CD4-positive, alpha-beta T cell (primary cell): ENCODE measurements around the gene FMN1. TPM values are rescaled to one million over a fixed set of nuclear protein-coding genes. Genes with fewer than 3 reads are reported as not detected.

Experiments used
- ATAC-seq: fragments of 200-7000 bp; cut with Tn5 transposase; one replicate; pipeline ENCODE4 v1.10.0; 2022; ENCODE audit warnings: mild to moderate bottlenecking; ENCODE audit not compliant: poor library complexity
- CTCF ChIA-PET: fragments of 350-600 bp; sonication (Branson Sonifier 250); formaldehyde crosslinking; loops from one replicate; lab custom pipeline; 2021; ENCODE audit warnings: antibody characterized with exemption, inconsistent platforms; lab: Charles Lee
- POLR2A ChIA-PET: fragments of 350-600 bp; sonication (Branson Sonifier 250); formaldehyde crosslinking; loops from one replicate; lab custom pipeline; 2021; ENCODE audit warnings: antibody characterized with exemption, inconsistent platforms; lab: Charles Lee
- DNase-seq, 14 experiments: peaks; one replicate each; pipeline ENCODE4 v3.0.0-alpha.2; 2013 to 2020; ENCODE audit warnings: mixed read lengths in 2 of 14
- H3K27ac ChIP-seq, 2 donors: one replicate each; pipeline versions ENCODE4 v1.5.1 to v1.7.0; 2013; ENCODE audit warnings: low read length in 2 of 2, low read depth in 1 of 2, mild to moderate bottlenecking in 1 of 2
- H3K27me3 ChIP-seq, 2 experiments: 1 replicate in 1 of 2; 2 replicates in 1 of 2; pipeline versions ENCODE4 v1.6.1 to v1.7.0; 2013; ENCODE audit warnings: low read length in 2 of 2, control low read depth in 1 of 2, mild to moderate bottlenecking in 1 of 2, moderate library complexity in 1 of 2; ENCODE audit not compliant: insufficient read depth in 2 of 2, control insufficient read depth in 1 of 2
- H3K36me3 ChIP-seq: one replicate; pipeline ENCODE4 v1.6.1; 2013; ENCODE audit warnings: low read length, control low read depth; ENCODE audit not compliant: insufficient read depth
- H3K4me1 ChIP-seq: one replicate; pipeline ENCODE4 v1.6.1; 2013; ENCODE audit warnings: low read length, control low read depth; ENCODE audit not compliant: insufficient read depth
- H3K4me3 ChIP-seq: one replicate; pipeline ENCODE4 v1.5.1; 2013; ENCODE audit warnings: mild to moderate bottlenecking, low read length, moderate library complexity
- H3K9me3 ChIP-seq, 2 experiments: 1 replicate in 1 of 2; 2 replicates in 1 of 2; pipeline versions ENCODE4 v1.6.1 to v1.7.0; 2013; ENCODE audit warnings: low read length in 2 of 2, mild to moderate bottlenecking in 2 of 2, control low read depth in 1 of 2, moderate library complexity in 1 of 2; ENCODE audit not compliant: control insufficient read depth in 1 of 2, insufficient read depth in 1 of 2
- H3K27ac Mint-ChIP-seq: one replicate; pipeline ENCODE4 v1.8.0; 2020; ENCODE audit warnings: mixed read lengths
- H3K27me3 Mint-ChIP-seq: one replicate; pipeline ENCODE4 v1.8.0; 2021; ENCODE audit warnings: mixed read lengths
- H3K36me3 Mint-ChIP-seq: one replicate; pipeline ENCODE4 v1.8.0; 2021; ENCODE audit warnings: low read depth, mixed read lengths
- H3K4me1 Mint-ChIP-seq: one replicate; pipeline ENCODE4 v1.8.0; 2021; ENCODE audit warnings: low read depth, mixed read lengths
- H3K4me3 Mint-ChIP-seq: one replicate; pipeline ENCODE4 v1.8.0; 2020; ENCODE audit warnings: mild to moderate bottlenecking, mixed read lengths
- H3K9me3 Mint-ChIP-seq: one replicate; pipeline ENCODE4 v1.8.0; 2020; ENCODE audit warnings: mixed read lengths
- intact Hi-C, 2 experiments: fragments of 100-400 bp; cut with DNase I in 1 of 2; cut with micrococcal nuclease in 1 of 2; formaldehyde crosslinking; loops; one replicate each; pipeline versions ENCODE4 v1.15.1 to v1.9.0; 2023 to 2025; cut with DNase I, micrococcal nuclease
- total RNA-seq, 174 experiments: library from RNA in 2 of 174; stranded (reverse) in 2 of 174; gene quantifications; one replicate each; pipeline ENCODE4 v1.2.3 and lab custom pipeline; 2021 to 2026
- TF ChIP-seq, protein P1 (sequence below): fragments of 200-600 bp; IDR thresholded peaks from one replicate; pipeline ENCODE4 v1.8.0; 2022; ENCODE audit warnings: antibody characterized with exemption, mild to moderate bottlenecking

The FMN1 gene
- total RNA-seq, 2 experiments from 2014 or later = 0.39 to 0.55 TPM

DNA sequence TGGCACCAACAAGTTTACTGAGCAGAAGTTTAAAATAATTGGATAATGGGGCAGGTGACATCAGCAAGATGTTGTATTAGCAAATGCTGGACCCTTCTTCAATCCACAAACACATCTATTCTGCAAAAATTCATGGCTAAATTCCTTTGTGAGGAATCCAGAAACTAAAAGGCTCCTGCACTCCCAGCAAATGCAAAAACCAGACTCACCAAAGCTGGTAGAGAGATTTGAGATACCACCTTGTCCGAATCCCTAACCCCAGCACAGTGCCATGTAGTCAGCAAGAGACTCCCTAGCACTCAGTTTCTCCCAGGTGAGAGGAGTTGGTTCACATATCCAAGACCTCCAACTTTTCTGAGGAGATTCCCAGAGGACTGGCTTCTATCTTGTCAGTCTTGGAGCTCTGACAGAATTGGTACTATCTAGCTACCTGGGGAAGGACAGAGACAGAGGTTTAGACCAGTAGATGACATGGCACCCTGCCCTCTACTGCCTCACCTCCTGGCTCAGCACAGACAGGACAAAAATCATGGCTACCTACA lies 454.9 kb downstream of the FMN1 start:
- Mint-ChIP-seq H3K9me3 (peaks cover 7% of the 10 kb centered on the region), H3K27ac (no peak overlapping the region), H3K36me3 (no peaks in the 10 kb centered on the region), H3K27me3 (peaks cover 6% of the 10 kb centered on the region), H3K4me3 (no peak overlapping the region), H3K4me1 (no peaks in the 10 kb centered on the region)
- Histone ChIP-seq H3K27ac (no peak overlapping the region), H3K4me1 (no peaks in the 10 kb centered on the region), H3K4me3 (no peak overlapping the region), H3K9me3 (no peaks in the 10 kb centered on the region), H3K36me3 (no peaks in the 10 kb centered on the region), H3K27me3 (peaks cover 0 to 1% of the 10 kb centered on the region in 2 experiments)
- intact Hi-C loops = no loop called here
- ChIA-PET CTCF (no interaction called here), POLR2A (no interaction called here)
- TF ChIP-seq, protein P1, sequence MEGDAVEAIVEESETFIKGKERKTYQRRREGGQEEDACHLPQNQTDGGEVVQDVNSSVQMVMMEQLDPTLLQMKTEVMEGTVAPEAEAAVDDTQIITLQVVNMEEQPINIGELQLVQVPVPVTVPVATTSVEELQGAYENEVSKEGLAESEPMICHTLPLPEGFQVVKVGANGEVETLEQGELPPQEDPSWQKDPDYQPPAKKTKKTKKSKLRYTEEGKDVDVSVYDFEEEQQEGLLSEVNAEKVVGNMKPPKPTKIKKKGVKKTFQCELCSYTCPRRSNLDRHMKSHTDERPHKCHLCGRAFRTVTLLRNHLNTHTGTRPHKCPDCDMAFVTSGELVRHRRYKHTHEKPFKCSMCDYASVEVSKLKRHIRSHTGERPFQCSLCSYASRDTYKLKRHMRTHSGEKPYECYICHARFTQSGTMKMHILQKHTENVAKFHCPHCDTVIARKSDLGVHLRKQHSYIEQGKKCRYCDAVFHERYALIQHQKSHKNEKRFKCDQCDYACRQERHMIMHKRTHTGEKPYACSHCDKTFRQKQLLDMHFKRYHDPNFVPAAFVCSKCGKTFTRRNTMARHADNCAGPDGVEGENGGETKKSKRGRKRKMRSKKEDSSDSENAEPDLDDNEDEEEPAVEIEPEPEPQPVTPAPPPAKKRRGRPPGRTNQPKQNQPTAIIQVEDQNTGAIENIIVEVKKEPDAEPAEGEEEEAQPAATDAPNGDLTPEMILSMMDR = no peak
- no peak for ATAC-seq
- no peak for DNase-seq

DNA sequence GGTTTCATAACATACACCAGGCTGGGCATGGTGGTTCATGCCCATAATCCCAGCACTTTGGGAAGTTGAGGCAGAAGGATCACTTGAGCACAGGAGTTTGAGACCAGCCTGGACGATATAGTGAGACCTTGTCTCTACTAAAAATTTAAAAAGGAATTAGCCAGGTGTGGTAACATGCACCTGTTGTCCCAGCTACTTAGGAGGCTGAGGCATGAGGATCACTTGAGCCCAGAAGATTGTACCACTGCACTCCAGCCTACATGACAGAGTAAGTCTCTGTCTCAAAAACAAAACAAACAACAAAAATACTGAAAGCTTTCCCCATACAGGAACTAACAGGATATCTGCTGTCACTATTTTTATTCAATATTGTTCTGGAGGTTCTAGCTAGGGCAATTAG lies 455.8 kb downstream of the FMN1 start:
- ATAC-seq (no peak), DNase-seq (no peak)
- H3K9me3 Mint-ChIP-seq = peaks cover 7% of the 10 kb centered on the region
- POLR2A ChIA-PET = no interaction called here
- Histone ChIP-seq H3K36me3 (no peaks in the 10 kb centered on the region), H3K4me1 (no peaks in the 10 kb centered on the region), H3K9me3 (no peaks in the 10 kb centered on the region), H3K4me3 (no peak overlapping the region), H3K27me3 (peaks cover 0 to 7% of the 10 kb centered on the region in 2 experiments), H3K27ac (no peak overlapping the region)
- no peak overlapping the region for H3K27ac Mint-ChIP-seq
- TF ChIP-seq, protein P1 = no peak
- H3K4me3 Mint-ChIP-seq = no peak overlapping the region
- CTCF ChIA-PET = no interaction called here
- no peaks in the 10 kb centered on the region for H3K36me3 Mint-ChIP-seq
- H3K27me3 Mint-ChIP-seq = peaks cover 6% of the 10 kb centered on the region
- H3K4me1 Mint-ChIP-seq = no peaks in the 10 kb centered on the region
- intact Hi-C loops = no loop called here

DNA sequence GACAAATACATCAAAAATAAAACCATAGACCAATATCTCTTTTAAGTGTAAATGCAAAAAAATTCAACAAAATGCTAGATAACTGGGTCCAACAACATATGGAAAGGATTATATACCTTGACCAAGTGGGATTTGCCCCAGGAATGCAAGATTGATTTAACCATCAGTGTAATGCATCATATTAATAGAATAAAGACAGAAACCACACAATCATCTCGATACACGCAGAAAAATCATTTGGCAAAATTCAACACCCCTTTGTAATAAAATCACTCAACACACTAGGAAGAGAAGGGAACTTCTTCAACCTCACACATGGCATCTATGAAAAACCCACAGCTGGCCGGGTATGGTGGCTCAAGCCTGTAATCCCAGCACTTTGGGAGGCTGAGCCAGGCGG lies 457.2 kb downstream of the FMN1 start:
- ChIA-PET CTCF (no interaction called here), POLR2A (no interaction called here)
- Histone ChIP-seq H3K9me3 (no peaks in the 10 kb centered on the region), H3K4me1 (no peaks in the 10 kb centered on the region), H3K27me3 (peaks cover 0 to 7% of the 10 kb centered on the region in 2 experiments), H3K4me3 (no peak overlapping the region), H3K27ac (no peak overlapping the region), H3K36me3 (no peaks in the 10 kb centered on the region)
- Mint-ChIP-seq H3K4me1 (no peaks in the 10 kb centered on the region), H3K36me3 (no peaks in the 10 kb centered on the region), H3K27me3 (peaks cover 15% of the 10 kb centered on the region), H3K4me3 (no peak overlapping the region), H3K9me3 (peaks cover 7% of the 10 kb centered on the region), H3K27ac (no peak overlapping the region)
- intact Hi-C loops = no loop called here
- TF ChIP-seq, protein P1 = no peak
- ATAC-seq (no peak), DNase-seq (no peak)
